ENCODE results near the gene NR1I2.

NR1I2 gene

DNA sequence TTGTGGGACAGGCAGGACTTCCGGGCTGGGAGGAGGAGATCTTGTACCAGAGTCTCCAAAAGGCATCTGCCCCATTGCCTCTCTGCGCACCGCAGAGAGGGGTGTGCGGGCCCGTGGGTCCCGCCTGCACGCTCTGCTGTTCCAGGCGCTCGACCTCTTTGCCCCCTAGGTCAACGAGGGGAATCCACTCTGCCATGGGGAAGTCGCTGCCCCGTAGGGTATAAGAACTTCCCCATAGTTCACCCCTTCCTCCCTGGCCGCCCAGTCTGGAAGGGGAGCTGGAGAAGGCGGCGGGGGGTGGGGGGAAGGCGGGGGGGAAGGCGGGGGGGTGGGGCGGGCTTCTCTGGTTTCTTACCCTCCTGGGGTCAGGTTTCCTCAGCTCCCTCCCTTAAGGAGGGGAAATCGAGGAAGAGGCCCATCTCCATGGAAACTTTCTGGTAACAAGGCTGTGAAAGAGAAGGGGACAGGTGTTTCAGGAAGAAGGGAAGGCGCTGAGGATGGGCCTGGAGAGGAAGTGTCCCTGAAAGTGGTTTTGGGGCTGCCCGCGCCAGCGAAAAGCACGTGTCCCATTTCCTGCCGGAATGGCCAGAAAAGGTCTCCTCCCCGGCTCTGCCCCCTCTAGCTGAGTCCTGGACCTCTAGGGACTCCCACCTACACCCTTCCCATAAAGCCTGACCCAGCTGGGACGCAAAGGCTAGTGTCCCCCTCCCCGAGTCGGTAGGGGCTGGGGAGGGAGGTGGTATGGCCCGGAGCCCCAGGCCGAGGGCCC is 27.5 kb downstream of the NR1I2 start:
- no peaks in the 10 kb centered on the region for H3K36me3 ChIP-seq
- no peak for TF ChIP-seq CTCF (IDR thresholded peaks at IDR 0.05)
- H3K4me3 ChIP-seq (ENCODE audit: low read depth in 1 of 2, low read length in 1 of 2), result peak overlapping the region; percentile 38 to 52
- H3K27ac ChIP-seq, result no peak overlapping the region
- H3K4me1 ChIP-seq (ENCODE audit: control insufficient read depth in 1 of 2, insufficient read depth in 1 of 2, low read depth in 1 of 2, low read length in 1 of 2), result peaks cover 13 to 14% of the 10 kb centered on the region in 2 experiments
- no peaks in the 10 kb centered on the region for H3K9me3 ChIP-seq
- no peaks in the 10 kb centered on the region for H3K27me3 ChIP-seq

GRCh38 chr3:119810018-119810435 is 28.1 kb downstream of the NR1I2 start:
- TF ChIP-seq CTCF (IDR thresholded peaks at IDR 0.05), result no peak
- Histone ChIP-seq H3K4me1 (ENCODE audit: control insufficient read depth in 1 of 2, insufficient read depth in 1 of 2, low read depth in 1 of 2, low read length in 1 of 2) (peaks cover 13 to 14% of the 10 kb centered on the region in 2 experiments), H3K27me3 (no peaks in the 10 kb centered on the region), H3K27ac (no peak overlapping the region), H3K9me3 (no peaks in the 10 kb centered on the region), H3K36me3 (no peaks in the 10 kb centered on the region), H3K4me3 (ENCODE audit: low read depth in 1 of 2, low read length in 1 of 2) (peak overlapping the region; percentile 38 to 52)

DNA sequence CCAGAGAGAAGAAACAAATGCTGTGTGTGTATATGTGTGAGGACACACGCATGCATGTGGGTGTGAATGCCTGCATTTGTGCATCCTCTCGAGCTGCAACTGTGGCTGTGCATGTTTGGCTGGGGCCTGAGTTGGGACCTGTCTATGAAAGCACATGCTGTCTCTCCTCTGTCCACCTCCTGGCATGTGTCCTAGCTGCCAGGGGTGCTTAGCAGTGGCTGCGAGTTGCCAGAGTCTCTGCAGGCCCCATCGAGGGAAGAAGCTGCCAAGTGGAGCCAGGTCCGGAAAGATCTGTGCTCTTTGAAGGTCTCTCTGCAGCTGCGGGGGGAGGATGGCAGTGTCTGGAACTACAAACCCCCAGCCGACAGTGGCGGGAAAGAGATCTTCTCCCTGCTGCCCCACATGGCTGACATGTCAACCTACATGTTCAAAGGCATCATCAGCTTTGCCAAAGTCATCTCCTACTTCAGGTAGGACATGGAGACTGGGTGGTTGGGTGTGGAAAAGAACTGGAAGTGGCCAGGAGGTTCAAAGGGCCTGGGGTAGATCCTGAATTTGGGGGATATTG is 30.7 kb downstream of the NR1I2 start:
- Histone ChIP-seq H3K4me1 (ENCODE audit: control insufficient read depth in 1 of 2, insufficient read depth in 1 of 2, low read depth in 1 of 2, low read length in 1 of 2) (peaks cover 13 to 14% of the 10 kb centered on the region in 2 experiments), H3K27ac (no peak overlapping the region), H3K9me3 (no peaks in the 10 kb centered on the region), H3K4me3 (ENCODE audit: low read depth in 1 of 2, low read length in 1 of 2) (no peak overlapping the region), H3K27me3 (no peaks in the 10 kb centered on the region), H3K36me3 (no peaks in the 10 kb centered on the region)
- no peak for TF ChIP-seq CTCF (IDR thresholded peaks at IDR 0.05)

DNA sequence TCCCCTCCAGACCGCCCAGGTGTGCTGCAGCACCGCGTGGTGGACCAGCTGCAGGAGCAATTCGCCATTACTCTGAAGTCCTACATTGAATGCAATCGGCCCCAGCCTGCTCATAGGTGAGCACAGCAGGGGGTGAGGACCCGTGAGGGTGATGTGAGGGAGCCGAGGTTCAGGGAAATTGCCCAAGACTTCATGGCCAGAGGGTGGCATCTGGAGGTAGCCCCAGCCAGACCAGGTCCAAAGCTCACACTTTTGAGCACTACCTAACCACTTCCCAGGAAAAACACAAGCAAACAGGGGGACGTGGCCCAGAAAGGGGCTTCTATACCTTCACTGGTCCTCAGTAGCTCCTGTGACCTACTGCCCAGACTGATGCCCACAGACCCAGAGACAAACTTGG is 33.8 kb downstream of the NR1I2 start:
- Histone ChIP-seq H3K4me1 (ENCODE audit: control insufficient read depth in 1 of 2, insufficient read depth in 1 of 2, low read depth in 1 of 2, low read length in 1 of 2) (peaks cover 0 to 1% of the 10 kb centered on the region in 2 experiments), H3K9me3 (no peaks in the 10 kb centered on the region), H3K27ac (no peak overlapping the region), H3K27me3 (no peaks in the 10 kb centered on the region), H3K36me3 (no peaks in the 10 kb centered on the region), H3K4me3 (ENCODE audit: low read depth in 1 of 2, low read length in 1 of 2) (no peak overlapping the region)
- no peak for TF ChIP-seq CTCF (IDR thresholded peaks at IDR 0.05)

- Histone ChIP-seq H3K9me3 (no peaks in the 10 kb centered on the region), H3K4me1 (ENCODE audit: control insufficient read depth in 1 of 2, insufficient read depth in 1 of 2, low read depth in 1 of 2, low read length in 1 of 2) (no peaks in the 10 kb centered on the region), H3K4me3 (ENCODE audit: low read depth in 1 of 2, low read length in 1 of 2) (no peak overlapping the region), H3K27ac (no peak overlapping the region), H3K27me3 (no peaks in the 10 kb centered on the region), H3K36me3 (no peaks in the 10 kb centered on the region)
- no peak for TF ChIP-seq CTCF (IDR thresholded peaks at IDR 0.05)
These were observed 35.2 kb downstream of the NR1I2 start for GRCh38 chr3:119817071-119817470.
